GM10266 (cell line): ENCODE data around the gene LPP.
"Not testable (repeated sequence)": the region's sequence is repeated elsewhere in the genome, so short reads cannot be mapped to it uniquely, and the experiment has no call there.

Experiments used
- DNase-seq: peaks from one replicate; pipeline ENCODE4 v3.0.0; 2012; ENCODE audit errors: extremely low spot score
- CTCF ChIP-seq: IDR thresholded peaks from 2 replicates; pipeline ENCODE4 v1.5.1; 2012; ENCODE audit warnings: mild to moderate bottlenecking, low read depth; ENCODE audit not compliant: control insufficient read depth, insufficient read depth; ENCODE audit errors: missing control alignments

The LPP gene

GRCh38 chr3:188126934-188127333 lies 27.0 kb upstream of the LPP start:
- no peak for DNase-seq
- no peak for TF ChIP-seq CTCF

GRCh38 chr3:188128905-188129304 lies 25.1 kb upstream of the LPP start:
- DNase-seq: no peak
- TF ChIP-seq CTCF: no peak

- DNase-seq: not testable (repeated sequence)
Measured at GRCh38 chr3:188131023-188131422, 22.9 kb upstream of the LPP start.

GRCh38 chr3:188133219-188133618 lies 20.7 kb upstream of the LPP start:
- no peak for TF ChIP-seq CTCF
- no peak for DNase-seq

- no peak for TF ChIP-seq CTCF
- no peak for DNase-seq
Measured at GRCh38 chr3:188133646-188134045, 20.3 kb upstream of the LPP start.

GRCh38 chr3:188134079-188134478 lies 19.9 kb upstream of the LPP start:
- TF ChIP-seq CTCF: no peak
- DNase-seq: no peak

GRCh38 chr3:188134856-188135255 lies 19.1 kb upstream of the LPP start:
- TF ChIP-seq CTCF: no peak
- no peak for DNase-seq

- DNase-seq: no peak
- TF ChIP-seq CTCF: no peak
Measured at GRCh38 chr3:188135271-188135670, 18.7 kb upstream of the LPP start.
